K562 treated with DMSO at 1 percent for 24 hours (cell line): Measurements from ENCODE around the gene HCFC1. TPM values are rescaled to one million over a fixed set of nuclear protein-coding genes. Genes with fewer than 3 reads are reported as not detected.

Source experiments
- total RNA-seq: library from RNA; unstranded; fragments of 300-600 nt; gene quantifications from 2 replicates; pipeline ENCODE4 v1.2.3, GENCODE V29; 2022; ENCODE audit warnings: low read depth; ENCODE audit not compliant: insufficient read depth

The HCFC1 gene
- 64.2 and 66.3 TPM in 2 replicates for total RNA-seq

GRCh38 chrX:153971450-153972367 is at the start of gene HCFC1:
Gene HCFC1, minus strand, starts transcription at chrX:153971818. Its CDS starts 978 bp downstream, at chrX:153970840.

DNA sequence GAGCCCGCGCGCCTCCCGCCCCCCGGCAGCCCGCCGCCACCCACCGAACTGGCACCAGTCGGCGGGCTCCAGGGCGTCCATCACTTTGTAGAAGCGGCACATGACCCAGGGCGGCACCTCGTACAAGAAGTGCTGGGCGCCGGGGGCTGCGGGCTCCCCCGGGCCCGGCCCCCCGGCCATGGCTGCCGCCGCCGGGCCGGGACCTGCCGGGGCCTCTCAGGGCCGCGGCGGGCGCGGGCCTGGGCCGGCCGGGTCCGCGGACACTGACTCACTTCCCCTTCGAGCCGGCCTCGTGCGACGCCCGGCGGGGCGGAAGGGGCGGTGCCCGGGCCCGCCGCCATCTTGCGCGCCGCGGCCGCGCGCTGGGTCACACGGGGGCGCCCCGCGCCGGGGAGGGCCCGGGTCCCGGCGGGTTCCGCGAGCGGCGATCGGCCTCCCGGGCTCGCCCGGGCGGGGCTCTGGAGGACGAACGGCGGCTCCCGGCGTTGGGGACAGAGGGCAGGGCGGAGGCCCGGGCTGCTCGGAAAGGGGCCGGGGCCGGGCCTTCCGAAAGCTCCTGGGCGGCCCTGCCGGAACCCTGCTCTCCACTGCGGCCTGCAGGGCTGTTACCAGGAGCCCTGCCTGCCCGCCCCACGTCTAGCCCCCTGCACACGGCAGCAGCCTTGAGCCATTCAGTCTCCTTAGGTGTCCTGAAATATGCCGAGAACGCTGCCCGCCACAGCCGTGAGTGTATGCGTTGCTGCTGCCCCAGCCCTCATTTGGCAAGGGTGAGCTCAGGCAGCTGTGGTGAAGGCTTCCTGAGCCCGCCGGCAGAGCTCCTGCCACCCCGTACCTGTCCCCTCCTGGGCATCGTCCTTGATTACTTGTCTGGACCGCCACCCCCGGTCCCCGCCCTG is 48.3 kb upstream of the HCFC1 start, which contains the start of gene IRAK1:
Gene IRAK1 (minus strand): TSS at position 270 of the 896 bp plus-strand sequence. CDS start 90 bp downstream, at position 180.

GRCh38 chrX:153972368-153973126 is 929 bp upstream of the HCFC1 start, which contains the start of gene TMEM187:
Gene TMEM187, plus strand, starts transcription at chrX:153972754. Its CDS starts 9,309 bp downstream, at chrX:153982063.

DNA sequence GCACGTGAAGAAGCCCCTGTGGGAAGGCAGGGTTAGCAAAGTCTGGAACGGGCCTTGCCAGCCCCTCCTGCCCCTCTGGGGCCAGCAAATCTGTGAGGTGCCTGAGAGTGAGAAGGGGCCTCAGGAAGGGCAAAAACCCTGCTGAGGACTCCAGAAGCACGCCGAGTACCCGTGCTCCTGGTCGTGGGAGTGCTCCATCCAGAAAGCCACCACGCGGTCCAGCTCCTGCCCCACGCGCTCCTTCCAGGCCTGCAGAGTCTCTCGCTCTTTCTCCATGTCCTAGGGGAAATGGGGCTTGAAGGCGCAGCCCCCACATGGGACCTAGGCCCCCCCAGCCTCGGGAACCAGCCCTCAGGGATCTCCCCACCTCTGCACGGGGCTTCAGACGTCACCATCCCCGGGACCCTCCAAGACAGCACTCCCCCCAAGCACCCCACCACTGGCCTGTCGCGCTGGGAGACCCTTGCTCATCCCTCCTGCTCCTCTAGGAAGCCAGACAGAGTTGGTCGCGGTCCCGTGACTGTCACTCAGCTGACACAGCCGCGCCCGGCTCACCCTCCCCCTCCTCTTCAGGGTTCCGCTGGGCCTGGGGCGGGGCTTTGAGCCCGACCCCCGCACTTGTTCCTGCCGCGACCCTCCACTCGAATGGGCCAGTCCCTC is 27.3 kb downstream of the HCFC1 start, which contains the start of gene RENBP:
Gene RENBP (minus strand): TSS at position 504 of the 660 bp plus-strand sequence. CDS start 33 bp downstream, at position 471.

DNA sequence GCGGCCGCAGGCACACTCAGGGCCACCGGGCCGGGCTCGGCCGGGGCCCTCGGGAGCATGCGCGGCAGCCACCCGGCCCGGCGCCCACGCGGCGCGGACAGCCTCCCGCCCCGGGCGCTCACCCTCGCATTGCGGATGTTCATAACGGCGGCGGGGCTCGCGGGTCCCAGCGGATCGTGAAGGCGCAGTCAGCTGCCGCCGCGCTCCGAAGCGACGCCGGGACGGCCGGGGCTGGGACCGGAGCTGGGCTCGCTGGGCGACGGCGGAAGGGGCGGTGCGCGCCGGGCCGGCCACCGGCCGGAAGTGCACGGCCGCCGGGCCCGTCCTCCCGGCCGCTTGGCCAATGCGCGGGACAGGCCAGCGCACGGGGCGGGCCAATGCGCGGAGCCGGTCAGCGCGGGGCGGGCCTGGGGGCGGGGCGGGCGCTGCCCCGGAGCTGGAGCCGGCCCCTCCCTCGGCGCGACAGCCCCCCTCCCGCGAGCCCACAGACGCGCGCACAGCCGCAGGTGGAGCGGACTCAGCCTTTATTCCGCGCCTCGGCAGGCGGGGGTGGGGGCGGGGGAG is 36.8 kb downstream of the HCFC1 start, which contains the start of gene NAA10:
Gene NAA10 (minus strand): TSS at position 276 of the 564 bp plus-strand sequence. CDS start 133 bp downstream, at position 143.

GRCh38 chrX:153925739-153926551 is 45.7 kb downstream of the HCFC1 start, which contains the start of gene ARHGAP4:
Gene ARHGAP4, minus strand, starts transcription at chrX:153926264. Its CDS starts 62 bp downstream, at chrX:153926202.

GRCh38 chrX:153903991-153904957 is 67.3 kb downstream of the HCFC1 start, which contains the start of gene AVPR2:
Gene AVPR2, plus strand, starts transcription at chrX:153904673. Its CDS starts 473 bp downstream, at chrX:153905146.

Other genes starting within 250 kb of the HCFC1 start
- gene BCAP31, start 247.4 kb downstream of the HCFC1 start, total RNA-seq: 217 and 219 TPM in 2 replicates
- 47.5 and 48.3 TPM in 2 replicates for gene ABCD1, start 247.0 kb downstream of the HCFC1 start, total RNA-seq
- 0.75 and 3.0 TPM in 2 replicates for gene PLXNB3, start 207.6 kb downstream of the HCFC1 start, total RNA-seq
- gene SRPK3, start 190.8 kb downstream of the HCFC1 start, total RNA-seq: 0.13 TPM in 1 of 2 replicates, not detected in the other
- gene IDH3G, start 177.4 kb downstream of the HCFC1 start, total RNA-seq: 94.7 and 98.9 TPM in 2 replicates
- 700 and 858 TPM in 2 replicates for gene SSR4, start 177.2 kb downstream of the HCFC1 start, total RNA-seq
- not detected in 2 replicates for gene PDZD4, start 141.3 kb downstream of the HCFC1 start, total RNA-seq
- 0.61 and 0.90 TPM in 2 replicates for gene L1CAM, start 85.6 kb downstream of the HCFC1 start, total RNA-seq
- gene AVPR2, start 67.1 kb downstream of the HCFC1 start, total RNA-seq: 0.45 and 1.8 TPM in 2 replicates
- 90.5 and 104 TPM in 2 replicates for gene ARHGAP4, start 45.6 kb downstream of the HCFC1 start, total RNA-seq
- gene NAA10, start 36.8 kb downstream of the HCFC1 start, total RNA-seq: 120 and 121 TPM in 2 replicates
- gene RENBP, start 27.2 kb downstream of the HCFC1 start, total RNA-seq: 66.4 and 66.6 TPM in 2 replicates
- gene TMEM187, start 936 bp upstream of the HCFC1 start, total RNA-seq: 20.6 and 22.6 TPM in 2 replicates
- 180 and 181 TPM in 2 replicates for gene IRAK1, start 48.1 kb upstream of the HCFC1 start, total RNA-seq
- 38.4 and 41.9 TPM in 2 replicates for gene MECP2, start 125.9 kb upstream of the HCFC1 start, total RNA-seq
- gene OPN1LW, start 172.4 kb upstream of the HCFC1 start, total RNA-seq: not detected in 2 replicates
- gene OPN1MW, start 210.8 kb upstream of the HCFC1 start, total RNA-seq: not detected in 2 replicates
- gene OPN1MW2, start 247.9 kb upstream of the HCFC1 start, total RNA-seq: not detected in 2 replicates